ENCODE data around the gene PRODH. TPM values are rescaled to one million over a fixed set of nuclear protein-coding genes. Genes with fewer than 3 reads are reported as not detected.

Gene PRODH
- total RNA-seq, 2 experiments from 2014 or later, result not detected

- intact Hi-C loops (cut with DNase I, micrococcal nuclease), result no loop called here
- H3K4me3 ChIP-seq (ENCODE audit: low read length), result no peak overlapping the region
- no peaks in the 10 kb centered on the region for H3K4me1 Mint-ChIP-seq (ENCODE audit: low read depth)
- no peaks in the 10 kb centered on the region for H3K27me3 Mint-ChIP-seq
- no peaks in the 10 kb centered on the region for H3K36me3 Mint-ChIP-seq (ENCODE audit: low read depth)
- H3K9me3 ChIP-seq (ENCODE audit: control insufficient read depth in 1 of 2, insufficient read depth in 1 of 2, low read length in 2 of 2), result peaks cover 4 to 8% of the 10 kb centered on the region in 2 experiments
- no peak overlapping the region for H3K4me3 Mint-ChIP-seq
- no peak overlapping the region for H3K27ac ChIP-seq (ENCODE audit: low read depth in 1 of 2, low read length in 2 of 2)
- CTCF ChIA-PET, result no interaction called here
- no peak for DNase-seq
- H3K27me3 ChIP-seq (ENCODE audit: control insufficient read depth in 1 of 2, insufficient read depth in 2 of 2, low read length in 2 of 2), result no peaks in the 10 kb centered on the region
- no peak for TF ChIP-seq CTCF (IDR thresholded peaks at IDR 0.05)
- POLR2A ChIA-PET, result no interaction called here
- H3K4me1 ChIP-seq (ENCODE audit: insufficient read depth, low read length), result no peaks in the 10 kb centered on the region
- no peaks in the 10 kb centered on the region for H3K36me3 ChIP-seq (ENCODE audit: insufficient read depth, low read length)
- ATAC-seq (ENCODE audit: poor library complexity), result no peak
- no peak overlapping the region for H3K27ac Mint-ChIP-seq
- no peaks in the 10 kb centered on the region for H3K9me3 Mint-ChIP-seq
Measured at GRCh38 chr22:18978506-18978905, 42.4 kb upstream of the PRODH start.

- Mint-ChIP-seq H3K36me3 (ENCODE audit: low read depth) (no peaks in the 10 kb centered on the region), H3K9me3 (no peaks in the 10 kb centered on the region), H3K4me3 (no peak overlapping the region), H3K27ac (no peak overlapping the region), H3K4me1 (ENCODE audit: low read depth) (no peaks in the 10 kb centered on the region), H3K27me3 (no peaks in the 10 kb centered on the region)
- ChIA-PET CTCF (no interaction called here), POLR2A (no interaction called here)
- Histone ChIP-seq H3K36me3 (ENCODE audit: insufficient read depth, low read length) (no peaks in the 10 kb centered on the region), H3K27ac (ENCODE audit: low read depth in 1 of 2, low read length in 2 of 2) (no peak overlapping the region), H3K4me1 (ENCODE audit: insufficient read depth, low read length) (no peaks in the 10 kb centered on the region), H3K27me3 (ENCODE audit: control insufficient read depth in 1 of 2, insufficient read depth in 2 of 2, low read length in 2 of 2) (no peaks in the 10 kb centered on the region), H3K4me3 (ENCODE audit: low read length) (no peak overlapping the region), H3K9me3 (ENCODE audit: control insufficient read depth in 1 of 2, insufficient read depth in 1 of 2, low read length in 2 of 2) (peaks cover 4 to 8% of the 10 kb centered on the region in 2 experiments)
- ATAC-seq (ENCODE audit: poor library complexity), result no peak
- intact Hi-C loops (cut with DNase I, micrococcal nuclease), result no loop called here
- no peak for DNase-seq
- TF ChIP-seq CTCF (IDR thresholded peaks at IDR 0.05), result no peak
Measured at GRCh38 chr22:18977824-18978425, 41.8 kb upstream of the PRODH start.

GRCh38 chr22:18976197-18976751, 40.2 kb upstream of the PRODH start:
- no peaks in the 10 kb centered on the region for H3K9me3 Mint-ChIP-seq
- Histone ChIP-seq H3K4me1 (ENCODE audit: insufficient read depth, low read length) (no peaks in the 10 kb centered on the region), H3K9me3 (ENCODE audit: control insufficient read depth in 1 of 2, insufficient read depth in 1 of 2, low read length in 2 of 2) (peaks cover 3 to 8% of the 10 kb centered on the region in 2 experiments), H3K4me3 (ENCODE audit: low read length) (no peak overlapping the region), H3K27ac (ENCODE audit: low read depth in 1 of 2, low read length in 2 of 2) (no peak overlapping the region), H3K27me3 (ENCODE audit: control insufficient read depth in 1 of 2, insufficient read depth in 2 of 2, low read length in 2 of 2) (peaks cover 0 to 4% of the 10 kb centered on the region in 2 experiments), H3K36me3 (ENCODE audit: insufficient read depth, low read length) (no peaks in the 10 kb centered on the region)
- POLR2A ChIA-PET, result no interaction called here
- no peaks in the 10 kb centered on the region for H3K36me3 Mint-ChIP-seq (ENCODE audit: low read depth)
- intact Hi-C loops (cut with DNase I, micrococcal nuclease), result no loop called here
- CTCF ChIA-PET, result no interaction called here
- DNase-seq (no peak), ATAC-seq (ENCODE audit: poor library complexity) (no peak)
- H3K27ac Mint-ChIP-seq, result no peak overlapping the region
- H3K4me1 Mint-ChIP-seq (ENCODE audit: low read depth), result no peaks in the 10 kb centered on the region
- no peak overlapping the region for H3K4me3 Mint-ChIP-seq
- no peaks in the 10 kb centered on the region for H3K27me3 Mint-ChIP-seq
- no peak for TF ChIP-seq CTCF (IDR thresholded peaks at IDR 0.05)

All from CD4-positive, alpha-beta T cell (primary cell).